IMR-90 (cell line): ENCODE data around the gene ZSCAN16.

Source experiments
- CEBPB ChIP-seq: IDR thresholded peaks from 2 replicates; pipeline ENCODE4 v1.6.1; 2012; ENCODE audit warnings: low read depth, low read length, improper control_type of control experiment
- FOS ChIP-seq: fragments of 150-350 bp; IDR thresholded peaks from 2 replicates; pipeline ENCODE4 v1.6.1; 2016; ENCODE audit warnings: low read depth, low read length
- MAFK ChIP-seq: IDR thresholded peaks from 2 replicates; pipeline ENCODE4 v1.6.1; 2012; ENCODE audit warnings: low read depth, low read length, improper control_type of control experiment
- MAZ ChIP-seq: IDR thresholded peaks from 2 replicates; pipeline ENCODE4 v1.6.1; 2012; ENCODE audit warnings: low read depth, mild to moderate bottlenecking, low read length, improper control_type of control experiment, moderate library complexity, borderline replicate concordance
- MXI1 ChIP-seq: IDR thresholded peaks from 2 replicates; pipeline ENCODE4 v1.6.1; 2012; ENCODE audit warnings: low read depth, mild to moderate bottlenecking, low read length, moderate library complexity, borderline replicate concordance
- POLR2A ChIP-seq: IDR thresholded peaks from 2 replicates; pipeline ENCODE4 v1.6.1; 2012; ENCODE audit warnings: mild to moderate bottlenecking, low read depth, low read length
- RAD21 ChIP-seq: IDR thresholded peaks from 2 replicates; pipeline ENCODE4 v1.6.1; 2012; ENCODE audit warnings: low read length, improper control_type of control experiment
- RCOR1 ChIP-seq: IDR thresholded peaks from 2 replicates; pipeline ENCODE4 v1.6.1; 2012; ENCODE audit warnings: mild to moderate bottlenecking, low read length, improper control_type of control experiment; ENCODE audit not compliant: insufficient replicate concordance
- RFX5 ChIP-seq: IDR thresholded peaks from 2 replicates; pipeline ENCODE4 v1.8.0; 2012; ENCODE audit warnings: low read depth, mild to moderate bottlenecking, low read length, moderate library complexity
- TF ChIP-seq, protein P1 (sequence below): conservative IDR thresholded peaks from 2 replicates; pipeline ENCODE4 v1.5.1; 2012; ENCODE audit warnings: mild to moderate bottlenecking, low read depth, low read length, improper control_type of control experiment
- TF ChIP-seq, protein P2 (sequence below): fragments of 150-350 bp; IDR thresholded peaks from 2 replicates; pipeline ENCODE4 v1.6.1; 2016; ENCODE audit warnings: low read depth, mild to moderate bottlenecking, low read length, moderate library complexity, borderline replicate concordance
- TF ChIP-seq, protein P3 (sequence below): fragments of 150-350 bp; IDR thresholded peaks from 2 replicates; pipeline ENCODE4 v1.6.1; 2017; ENCODE audit warnings: mild to moderate bottlenecking, antibody characterized with exemption, low read length, low read depth

DNA sequence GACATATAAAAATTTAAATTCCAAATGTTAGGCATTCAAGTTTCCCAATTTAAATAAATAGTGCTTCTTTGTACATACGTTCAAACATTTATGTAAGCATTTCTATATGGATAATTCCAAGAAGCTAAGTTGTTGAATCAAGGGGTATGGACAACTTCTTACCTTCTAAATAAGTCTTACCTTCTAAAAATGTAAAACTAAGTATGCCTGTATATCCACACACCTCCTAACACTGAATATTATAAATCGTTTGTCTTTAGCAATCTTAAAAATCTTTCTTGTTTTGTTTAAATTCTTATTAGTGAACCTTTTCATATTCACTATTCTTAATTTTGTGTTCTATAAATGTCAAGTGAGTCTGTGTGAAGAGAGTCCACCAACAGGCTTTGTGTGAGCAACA is 2.5 kb upstream of the ZSCAN16 start:
- TF ChIP-seq, protein P1, sequence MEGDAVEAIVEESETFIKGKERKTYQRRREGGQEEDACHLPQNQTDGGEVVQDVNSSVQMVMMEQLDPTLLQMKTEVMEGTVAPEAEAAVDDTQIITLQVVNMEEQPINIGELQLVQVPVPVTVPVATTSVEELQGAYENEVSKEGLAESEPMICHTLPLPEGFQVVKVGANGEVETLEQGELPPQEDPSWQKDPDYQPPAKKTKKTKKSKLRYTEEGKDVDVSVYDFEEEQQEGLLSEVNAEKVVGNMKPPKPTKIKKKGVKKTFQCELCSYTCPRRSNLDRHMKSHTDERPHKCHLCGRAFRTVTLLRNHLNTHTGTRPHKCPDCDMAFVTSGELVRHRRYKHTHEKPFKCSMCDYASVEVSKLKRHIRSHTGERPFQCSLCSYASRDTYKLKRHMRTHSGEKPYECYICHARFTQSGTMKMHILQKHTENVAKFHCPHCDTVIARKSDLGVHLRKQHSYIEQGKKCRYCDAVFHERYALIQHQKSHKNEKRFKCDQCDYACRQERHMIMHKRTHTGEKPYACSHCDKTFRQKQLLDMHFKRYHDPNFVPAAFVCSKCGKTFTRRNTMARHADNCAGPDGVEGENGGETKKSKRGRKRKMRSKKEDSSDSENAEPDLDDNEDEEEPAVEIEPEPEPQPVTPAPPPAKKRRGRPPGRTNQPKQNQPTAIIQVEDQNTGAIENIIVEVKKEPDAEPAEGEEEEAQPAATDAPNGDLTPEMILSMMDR, result no peak
- no peak for TF ChIP-seq CEBPB
- no peak for TF ChIP-seq POLR2A
- no peak for TF ChIP-seq MAZ
- no peak for TF ChIP-seq MXI1
- TF ChIP-seq RFX5, result no peak
- TF ChIP-seq, protein P2, sequence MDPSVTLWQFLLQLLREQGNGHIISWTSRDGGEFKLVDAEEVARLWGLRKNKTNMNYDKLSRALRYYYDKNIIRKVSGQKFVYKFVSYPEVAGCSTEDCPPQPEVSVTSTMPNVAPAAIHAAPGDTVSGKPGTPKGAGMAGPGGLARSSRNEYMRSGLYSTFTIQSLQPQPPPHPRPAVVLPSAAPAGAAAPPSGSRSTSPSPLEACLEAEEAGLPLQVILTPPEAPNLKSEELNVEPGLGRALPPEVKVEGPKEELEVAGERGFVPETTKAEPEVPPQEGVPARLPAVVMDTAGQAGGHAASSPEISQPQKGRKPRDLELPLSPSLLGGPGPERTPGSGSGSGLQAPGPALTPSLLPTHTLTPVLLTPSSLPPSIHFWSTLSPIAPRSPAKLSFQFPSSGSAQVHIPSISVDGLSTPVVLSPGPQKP, result no peak
- TF ChIP-seq MAFK, result no peak
- TF ChIP-seq FOS, result no peak
- TF ChIP-seq, protein P3, sequence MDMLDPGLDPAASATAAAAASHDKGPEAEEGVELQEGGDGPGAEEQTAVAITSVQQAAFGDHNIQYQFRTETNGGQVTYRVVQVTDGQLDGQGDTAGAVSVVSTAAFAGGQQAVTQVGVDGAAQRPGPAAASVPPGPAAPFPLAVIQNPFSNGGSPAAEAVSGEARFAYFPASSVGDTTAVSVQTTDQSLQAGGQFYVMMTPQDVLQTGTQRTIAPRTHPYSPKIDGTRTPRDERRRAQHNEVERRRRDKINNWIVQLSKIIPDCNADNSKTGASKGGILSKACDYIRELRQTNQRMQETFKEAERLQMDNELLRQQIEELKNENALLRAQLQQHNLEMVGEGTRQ, result no peak
- TF ChIP-seq RAD21, result no peak
- no peak for TF ChIP-seq RCOR1
